Peyer's patch (tissue), 4 donors: ENCODE measurements around the gene IFRD2.

Source experiments
- POLR2A ChIP-seq, 2 donors: fragments of 450-650 bp; IDR thresholded peaks; one replicate each; pipeline ENCODE4 v1.5.1; 2017; ENCODE audit warnings: antibody characterized with exemption in 2 of 2, mild to moderate bottlenecking in 2 of 2, moderate library complexity in 2 of 2
- TF ChIP-seq, protein P1 (sequence below), 6 experiments: fragments of 450-650 bp in 4 of 6; fragments of 200-600 bp in 2 of 6; sonication (generic) in 1 of 6; IDR thresholded peaks; one replicate each; pipeline ENCODE4 v1.5.1; 2017 to 2019; ENCODE audit warnings: antibody characterized with exemption in 6 of 6, mild to moderate bottlenecking in 3 of 6, moderate library complexity in 1 of 6

DNA sequence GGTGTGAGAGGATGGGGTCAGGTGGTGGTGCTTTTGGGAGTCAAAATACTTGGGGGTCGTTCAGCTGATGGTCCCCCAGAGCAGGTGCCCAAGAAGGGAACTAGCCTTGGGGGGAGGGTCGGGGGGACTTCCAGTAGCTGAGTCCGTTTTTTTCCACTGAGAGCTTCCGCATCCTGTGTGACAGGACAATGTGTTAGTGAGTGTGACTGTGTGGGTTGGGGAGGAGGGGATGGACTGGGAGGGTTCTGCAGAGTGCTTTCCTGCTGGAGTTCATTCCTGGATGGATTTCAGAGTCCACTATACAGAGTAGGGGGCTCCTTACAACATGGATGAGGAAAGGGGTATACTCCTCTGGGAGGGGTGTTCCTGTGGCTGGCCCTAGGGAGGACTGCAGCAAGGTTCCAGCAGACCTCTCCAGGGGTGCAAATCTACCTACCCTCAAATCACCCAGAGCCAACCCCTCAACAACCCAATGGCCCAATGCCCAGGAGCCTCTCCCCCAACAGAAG is 30.9 kb upstream of the IFRD2 start:
- TF ChIP-seq, protein P1, sequence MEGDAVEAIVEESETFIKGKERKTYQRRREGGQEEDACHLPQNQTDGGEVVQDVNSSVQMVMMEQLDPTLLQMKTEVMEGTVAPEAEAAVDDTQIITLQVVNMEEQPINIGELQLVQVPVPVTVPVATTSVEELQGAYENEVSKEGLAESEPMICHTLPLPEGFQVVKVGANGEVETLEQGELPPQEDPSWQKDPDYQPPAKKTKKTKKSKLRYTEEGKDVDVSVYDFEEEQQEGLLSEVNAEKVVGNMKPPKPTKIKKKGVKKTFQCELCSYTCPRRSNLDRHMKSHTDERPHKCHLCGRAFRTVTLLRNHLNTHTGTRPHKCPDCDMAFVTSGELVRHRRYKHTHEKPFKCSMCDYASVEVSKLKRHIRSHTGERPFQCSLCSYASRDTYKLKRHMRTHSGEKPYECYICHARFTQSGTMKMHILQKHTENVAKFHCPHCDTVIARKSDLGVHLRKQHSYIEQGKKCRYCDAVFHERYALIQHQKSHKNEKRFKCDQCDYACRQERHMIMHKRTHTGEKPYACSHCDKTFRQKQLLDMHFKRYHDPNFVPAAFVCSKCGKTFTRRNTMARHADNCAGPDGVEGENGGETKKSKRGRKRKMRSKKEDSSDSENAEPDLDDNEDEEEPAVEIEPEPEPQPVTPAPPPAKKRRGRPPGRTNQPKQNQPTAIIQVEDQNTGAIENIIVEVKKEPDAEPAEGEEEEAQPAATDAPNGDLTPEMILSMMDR (IDR thresholded peaks at IDR 0.05): no peak
- no peak for TF ChIP-seq POLR2A (IDR thresholded peaks at IDR 0.05)
